Fibroblast of pulmonary artery (primary cell): ENCODE data around the gene CIDEB.

Source experiments
- DNase-seq: peaks from one replicate; pipeline ENCODE4 v3.0.0-alpha.2; 2010; ENCODE audit warnings: low read depth
- H3K4me3 ChIP-seq: replicated peaks from 2 replicates; pipeline ENCODE4 v1.5.1; 2011; ENCODE audit warnings: low read depth, mild to moderate bottlenecking, control low read depth, low read length, moderate library complexity
- TF ChIP-seq, protein P1 (sequence below): IDR thresholded peaks from 2 replicates; pipeline ENCODE4 v1.5.1; 2011; ENCODE audit warnings: mild to moderate bottlenecking, control low read depth, low read length, inconsistent platforms; ENCODE audit errors: missing control alignments

Gene CIDEB

DNA sequence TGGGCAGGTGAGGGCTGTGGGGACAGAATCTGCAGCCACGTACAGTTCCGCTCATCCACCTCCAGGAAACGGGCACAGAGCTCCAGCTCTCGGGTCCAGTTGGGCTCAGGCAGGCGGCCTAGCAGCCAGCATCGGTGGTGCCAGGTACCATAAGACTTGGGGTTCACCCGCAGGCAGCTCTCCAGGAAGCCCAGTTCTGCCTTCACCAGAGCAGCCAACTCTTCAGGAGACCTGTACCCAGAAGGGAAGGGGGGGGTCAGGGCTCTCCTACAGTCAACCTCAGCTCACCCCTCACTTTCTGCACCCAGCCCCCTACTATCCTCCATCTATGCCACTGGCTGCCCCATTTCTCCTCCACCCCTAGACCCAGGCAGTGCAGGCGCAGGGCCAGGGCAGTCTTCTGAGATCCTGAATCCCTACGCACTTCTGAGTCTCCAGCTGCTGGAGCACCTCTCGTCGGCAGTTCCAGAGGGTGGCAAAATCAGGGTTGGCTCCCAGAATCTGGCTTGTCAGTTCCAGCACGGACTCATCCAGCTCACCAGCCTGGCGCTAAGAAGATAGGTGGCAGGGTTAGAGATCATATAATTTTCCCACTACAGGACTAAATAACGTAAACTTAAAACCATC lies 37.8 kb downstream of the CIDEB start:
- no peak for DNase-seq

DNA sequence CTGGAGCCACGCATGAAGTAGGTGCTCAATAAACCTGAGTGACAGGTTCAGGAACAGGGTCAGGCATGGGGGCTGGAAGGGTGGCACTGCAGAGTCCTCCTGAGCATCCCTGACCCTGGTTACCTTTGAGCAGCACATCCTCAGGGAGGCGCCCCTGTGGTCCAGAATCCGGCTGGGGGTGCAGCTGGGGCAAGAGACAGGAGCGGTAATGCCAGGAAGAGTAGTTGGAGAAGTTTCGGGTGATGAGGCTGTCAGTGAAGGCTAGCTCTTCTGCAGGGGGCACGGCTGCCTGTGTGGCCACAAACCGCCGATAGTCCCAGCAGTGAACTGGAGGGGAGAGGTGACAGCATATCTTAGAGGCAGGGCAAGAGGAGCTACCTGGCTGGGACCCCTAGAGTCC lies 38.4 kb downstream of the CIDEB start:
- TF ChIP-seq, protein P1, sequence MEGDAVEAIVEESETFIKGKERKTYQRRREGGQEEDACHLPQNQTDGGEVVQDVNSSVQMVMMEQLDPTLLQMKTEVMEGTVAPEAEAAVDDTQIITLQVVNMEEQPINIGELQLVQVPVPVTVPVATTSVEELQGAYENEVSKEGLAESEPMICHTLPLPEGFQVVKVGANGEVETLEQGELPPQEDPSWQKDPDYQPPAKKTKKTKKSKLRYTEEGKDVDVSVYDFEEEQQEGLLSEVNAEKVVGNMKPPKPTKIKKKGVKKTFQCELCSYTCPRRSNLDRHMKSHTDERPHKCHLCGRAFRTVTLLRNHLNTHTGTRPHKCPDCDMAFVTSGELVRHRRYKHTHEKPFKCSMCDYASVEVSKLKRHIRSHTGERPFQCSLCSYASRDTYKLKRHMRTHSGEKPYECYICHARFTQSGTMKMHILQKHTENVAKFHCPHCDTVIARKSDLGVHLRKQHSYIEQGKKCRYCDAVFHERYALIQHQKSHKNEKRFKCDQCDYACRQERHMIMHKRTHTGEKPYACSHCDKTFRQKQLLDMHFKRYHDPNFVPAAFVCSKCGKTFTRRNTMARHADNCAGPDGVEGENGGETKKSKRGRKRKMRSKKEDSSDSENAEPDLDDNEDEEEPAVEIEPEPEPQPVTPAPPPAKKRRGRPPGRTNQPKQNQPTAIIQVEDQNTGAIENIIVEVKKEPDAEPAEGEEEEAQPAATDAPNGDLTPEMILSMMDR: no peak
- H3K4me3 ChIP-seq: no peak overlapping the region
- no peak for DNase-seq

More for the DNA sequence above, 37.8 kb downstream of the CIDEB start:
- TF ChIP-seq, protein P1: no peak
- H3K4me3 ChIP-seq: no peak overlapping the region

- no peak overlapping the region for H3K4me3 ChIP-seq
- DNase-seq: no peak
- TF ChIP-seq, protein P1: no peak
Measured at GRCh38 chr14:24268225-24268624, 39.6 kb downstream of the CIDEB start.

DNA sequence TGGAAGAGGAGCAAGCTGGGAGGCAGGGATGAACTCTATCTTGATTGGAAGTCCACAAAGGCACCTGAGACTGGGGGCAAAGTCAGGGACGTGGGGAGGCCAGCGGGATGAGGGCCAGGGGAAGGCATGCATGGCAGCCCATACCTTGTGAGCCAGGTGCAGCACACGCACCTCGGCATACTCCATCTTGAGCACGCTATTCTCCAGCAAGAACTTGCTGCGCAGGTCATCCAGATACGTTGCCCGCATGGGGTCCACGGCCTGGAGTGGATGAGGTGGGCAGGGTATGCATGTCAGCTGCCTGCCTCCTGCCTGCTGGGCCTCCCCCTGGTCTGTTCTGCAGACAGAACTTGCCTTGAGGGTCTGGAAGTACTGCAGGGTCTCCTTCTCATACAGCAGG lies 40.3 kb downstream of the CIDEB start:
- H3K4me3 ChIP-seq: no peak overlapping the region
- no peak for DNase-seq

GRCh38 chr14:24266344-24267244 lies 41.2 kb downstream of the CIDEB start:
- no peak overlapping the region for H3K4me3 ChIP-seq
- TF ChIP-seq, protein P1: no peak
- no peak for DNase-seq

More for the DNA sequence above, 40.3 kb downstream of the CIDEB start:
- TF ChIP-seq, protein P1: no peak

DNA sequence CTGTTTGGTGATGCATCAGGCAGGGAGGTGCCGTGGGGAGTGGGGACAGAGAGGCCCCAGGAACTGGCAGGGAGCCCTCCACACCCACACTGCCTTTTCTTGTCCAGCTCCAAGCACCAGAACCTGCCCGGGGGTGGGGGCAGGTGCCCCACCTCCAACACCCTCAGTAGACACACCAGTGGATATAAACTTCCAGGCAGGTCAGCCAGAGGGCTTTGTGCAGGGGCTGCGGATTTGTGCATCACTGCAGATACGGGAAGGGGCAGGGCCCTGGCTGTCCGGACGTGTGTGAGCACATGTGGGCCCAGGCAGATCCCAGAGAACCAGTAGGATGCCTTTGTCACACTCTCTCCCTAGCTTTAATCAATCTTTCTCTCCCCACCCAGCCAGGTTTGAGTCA lies 43.5 kb downstream of the CIDEB start:
- H3K4me3 ChIP-seq: no peak overlapping the region
- TF ChIP-seq, protein P1: no peak
- no peak for DNase-seq
